Testis (tissue), 3 donors: ENCODE measurements around the gene ANXA4. TPM values are rescaled to one million over a fixed set of nuclear protein-coding genes. Genes with fewer than 3 reads are reported as not detected.
"Not testable (repeated sequence)": the region's sequence is repeated elsewhere in the genome, so short reads cannot be mapped to it uniquely, and the experiment has no call there.

Experiments used
- DNase-seq: peaks from one replicate; pipeline ENCODE4 v3.0.0-alpha.2; 2019
- H3K27ac ChIP-seq, 2 donors: fragments of 200-600 bp; sonication (generic); one replicate each; pipeline ENCODE4 v1.5.1; 2019
- H3K27me3 ChIP-seq: fragments of 200-600 bp; sonication (generic); one replicate; pipeline ENCODE4 v1.5.1; 2019
- H3K36me3 ChIP-seq: fragments of 200-600 bp; sonication (generic); one replicate; pipeline ENCODE4 v1.5.1; 2017; ENCODE audit warnings: low read depth; ENCODE audit errors: missing control alignments
- H3K4me1 ChIP-seq: fragments of 200-600 bp; sonication (generic); one replicate; pipeline ENCODE4 v1.5.1; 2019
- H3K4me3 ChIP-seq, 2 donors: fragments of 200-600 bp; sonication (generic); one replicate each; pipeline ENCODE4 v1.5.1; 2017 to 2019
- H3K9me3 ChIP-seq: fragments of 200-600 bp; sonication (generic); one replicate; pipeline ENCODE4 v1.5.1; 2017
- POLR2A ChIP-seq: fragments of 450-650 bp; IDR thresholded peaks from one replicate; pipeline ENCODE4 v1.6.1; 2017; ENCODE audit warnings: antibody characterized with exemption, mild to moderate bottlenecking, moderate library complexity
- WGBS, 2 donors: methylation state at CpG; one replicate each; pipeline ENCODE4 v1.1.5; 2018; 5-methylcytosine and 5-hydroxymethylcytosine counted together
- intact Hi-C: fragments of 100-400 bp; cut with DNase I; formaldehyde crosslinking; loops from one replicate; pipeline ENCODE4 v1.15.1; 2023; ENCODE audit warnings: low total_unique reads
- polyA plus RNA-seq: library from polyadenylated mRNA; stranded (reverse); fragments of 350-450 nt; fragmentation: Illumina TruSeq; extraction: RNeasy Lipid Tissue Mini Kit (QIAGEN cat#74804); gene quantifications from one replicate; pipeline ENCODE4 v1.2.3, GENCODE V29; 2014; ENCODE audit warnings: low read depth, low replicate concordance; ENCODE audit not compliant: insufficient read depth
- total RNA-seq, 2 donors: library from RNA; depleted of rRNA; stranded (reverse); fragments of >200 nt; gene quantifications; one replicate each; pipeline ENCODE4 v1.2.3, GENCODE V29; 2016
- TF ChIP-seq, protein P1 (sequence below), 3 experiments: fragments of 450-650 bp in 2 of 3; fragments of 200-600 bp in 1 of 3; sonication (generic) in 1 of 3; IDR thresholded peaks; one replicate each; pipeline ENCODE4 v1.5.1; 2016 to 2019; ENCODE audit warnings: antibody characterized with exemption in 3 of 3, mild to moderate bottlenecking in 2 of 3, moderate library complexity in 1 of 3

ANXA4 gene
- total and polyA plus RNA-seq, 3 donors from 2014 or later: 27.1 to 71.2 (median 30.2) TPM

DNA sequence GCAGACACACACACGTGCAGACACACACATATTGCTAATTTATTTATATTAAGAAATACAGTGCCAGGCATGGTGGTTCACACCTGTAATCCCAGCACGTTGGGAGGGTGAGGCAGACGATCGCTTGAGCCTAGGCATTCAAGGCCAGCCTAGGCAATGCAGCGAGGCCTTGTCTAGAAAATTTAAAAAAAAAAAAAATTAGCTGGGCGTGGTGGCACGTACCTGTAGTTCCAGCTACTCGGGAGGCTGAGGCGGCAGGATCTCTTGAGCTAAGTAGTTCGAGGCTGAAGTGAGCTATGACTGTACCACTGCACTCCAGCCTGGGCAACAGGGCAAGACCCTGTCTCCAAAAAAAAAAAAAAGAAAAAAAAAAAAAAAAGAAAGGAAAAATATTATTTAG, 28.8 kb downstream of the ANXA4 start:
- WGBS, 2 donors: 92 to 96% methylated on average over 10 of the region's 10 CpGs
- no peak overlapping the region for H3K27ac ChIP-seq
- H3K4me1 ChIP-seq: peaks cover 20% of the 10 kb centered on the region

DNA sequence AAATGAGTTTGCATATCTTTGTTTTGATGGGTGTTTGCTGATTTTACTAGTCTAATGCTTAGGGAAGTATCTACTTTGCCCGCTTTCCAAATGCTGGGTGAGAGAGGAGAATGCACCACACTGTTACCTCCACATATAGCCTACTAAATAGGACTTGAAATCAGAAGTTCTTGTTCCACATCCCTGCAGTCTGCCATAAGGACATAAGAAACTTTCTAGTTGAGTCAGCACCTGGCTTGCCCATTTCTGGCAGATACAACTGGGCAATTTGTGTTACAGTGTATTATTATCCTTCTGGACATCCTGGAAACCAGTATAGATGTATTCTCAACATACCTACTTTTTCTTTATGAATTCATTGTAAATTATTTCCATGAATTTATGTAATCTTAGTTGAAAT, 29.5 kb downstream of the ANXA4 start:
- TF ChIP-seq, protein P1, sequence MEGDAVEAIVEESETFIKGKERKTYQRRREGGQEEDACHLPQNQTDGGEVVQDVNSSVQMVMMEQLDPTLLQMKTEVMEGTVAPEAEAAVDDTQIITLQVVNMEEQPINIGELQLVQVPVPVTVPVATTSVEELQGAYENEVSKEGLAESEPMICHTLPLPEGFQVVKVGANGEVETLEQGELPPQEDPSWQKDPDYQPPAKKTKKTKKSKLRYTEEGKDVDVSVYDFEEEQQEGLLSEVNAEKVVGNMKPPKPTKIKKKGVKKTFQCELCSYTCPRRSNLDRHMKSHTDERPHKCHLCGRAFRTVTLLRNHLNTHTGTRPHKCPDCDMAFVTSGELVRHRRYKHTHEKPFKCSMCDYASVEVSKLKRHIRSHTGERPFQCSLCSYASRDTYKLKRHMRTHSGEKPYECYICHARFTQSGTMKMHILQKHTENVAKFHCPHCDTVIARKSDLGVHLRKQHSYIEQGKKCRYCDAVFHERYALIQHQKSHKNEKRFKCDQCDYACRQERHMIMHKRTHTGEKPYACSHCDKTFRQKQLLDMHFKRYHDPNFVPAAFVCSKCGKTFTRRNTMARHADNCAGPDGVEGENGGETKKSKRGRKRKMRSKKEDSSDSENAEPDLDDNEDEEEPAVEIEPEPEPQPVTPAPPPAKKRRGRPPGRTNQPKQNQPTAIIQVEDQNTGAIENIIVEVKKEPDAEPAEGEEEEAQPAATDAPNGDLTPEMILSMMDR (IDR thresholded peaks at IDR 0.05): no peak
- TF ChIP-seq POLR2A: no peak
- Histone ChIP-seq H3K4me3 (no peak overlapping the region), H3K4me1 (peaks cover 18% of the 10 kb centered on the region), H3K27ac (no peak overlapping the region), H3K36me3 (no peaks in the 10 kb centered on the region), H3K9me3 (no peaks in the 10 kb centered on the region), H3K27me3 (no peaks in the 10 kb centered on the region)
- WGBS, 2 donors: 93 to 95% methylated on average over 1 of the region's 1 CpG
- intact Hi-C loops: no loop called here
- no peak for DNase-seq

More for the DNA sequence above, 28.8 kb downstream of the ANXA4 start:
- H3K4me3 ChIP-seq: no peak overlapping the region
- H3K36me3 ChIP-seq: no peaks in the 10 kb centered on the region
- no peaks in the 10 kb centered on the region for H3K9me3 ChIP-seq
- H3K27me3 ChIP-seq: no peaks in the 10 kb centered on the region
- DNase-seq: no peak
- no peak for TF ChIP-seq POLR2A
- TF ChIP-seq, protein P1 (IDR thresholded peaks at IDR 0.05): no peak
- intact Hi-C loops: no loop called here

DNA sequence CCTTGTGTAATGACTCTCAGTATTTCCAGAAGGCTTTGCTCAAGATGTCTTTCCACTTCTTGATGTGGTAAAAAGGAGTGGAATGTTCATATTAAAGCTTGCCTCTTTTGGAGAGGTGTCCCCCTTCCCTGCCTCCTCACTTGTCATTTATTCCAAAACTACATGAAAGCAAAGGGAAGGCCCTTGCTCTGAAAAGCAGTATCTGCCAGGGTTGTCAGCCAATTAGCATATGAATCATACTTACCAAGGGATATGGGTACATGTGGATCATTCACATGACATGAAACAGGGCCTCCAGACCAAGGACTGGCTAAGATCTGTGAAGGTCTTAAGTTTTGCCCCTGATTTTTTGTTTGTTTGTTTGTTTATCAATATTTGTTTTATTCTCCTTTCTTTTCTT, 31.3 kb downstream of the ANXA4 start:
- Histone ChIP-seq H3K4me3 (no peak overlapping the region), H3K4me1 (peaks cover 5% of the 10 kb centered on the region), H3K36me3 (no peaks in the 10 kb centered on the region), H3K27me3 (no peaks in the 10 kb centered on the region), H3K9me3 (no peaks in the 10 kb centered on the region), H3K27ac (no peak overlapping the region)
- no peak for DNase-seq
- intact Hi-C loops: no loop called here
- TF ChIP-seq POLR2A: no peak
- TF ChIP-seq, protein P1 (IDR thresholded peaks at IDR 0.05): no peak

DNA sequence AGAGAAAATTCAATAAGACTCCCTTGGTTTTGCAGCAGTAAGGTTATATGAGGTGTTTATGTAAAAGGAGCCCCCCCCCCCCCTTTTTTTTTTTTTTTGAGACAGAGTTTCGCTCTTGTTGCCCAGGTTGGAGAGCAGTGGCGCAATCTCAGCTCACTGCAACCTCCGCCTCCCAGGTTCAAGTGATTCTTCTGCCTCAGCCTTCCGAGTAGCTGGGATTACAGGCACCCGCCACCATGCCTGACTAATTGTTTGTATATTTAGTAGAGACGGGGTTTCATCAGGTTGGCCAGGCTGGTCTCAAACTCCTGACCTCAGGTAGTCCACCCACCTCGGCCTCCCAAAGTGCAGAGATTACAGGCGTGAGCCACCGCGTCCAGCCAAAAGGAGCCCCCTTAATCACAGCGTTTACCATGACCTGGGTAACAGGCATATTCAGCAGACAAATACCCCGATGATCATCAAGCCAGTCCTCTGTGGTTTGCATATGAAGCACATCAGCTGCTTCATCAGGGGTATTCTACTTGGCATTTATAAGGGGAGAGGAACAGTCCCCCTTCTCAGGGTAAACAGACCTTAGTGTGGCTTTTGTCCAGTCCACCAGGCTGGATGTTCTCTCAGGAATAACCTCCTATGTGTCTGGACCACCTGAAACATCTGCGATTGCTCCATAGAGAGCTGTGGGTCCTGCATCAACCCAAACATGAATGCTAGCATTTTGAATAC, 32.5 kb downstream of the ANXA4 start:
- H3K9me3 ChIP-seq, DNase-seq, intact Hi-C loops, H3K36me3 ChIP-seq, H3K4me1 ChIP-seq, H3K27me3 ChIP-seq, H3K4me3 ChIP-seq, H3K27ac ChIP-seq: not testable (repeated sequence)
- WGBS, 2 donors: 94 to 95% methylated on average over 13 of the region's 13 CpGs

DNA sequence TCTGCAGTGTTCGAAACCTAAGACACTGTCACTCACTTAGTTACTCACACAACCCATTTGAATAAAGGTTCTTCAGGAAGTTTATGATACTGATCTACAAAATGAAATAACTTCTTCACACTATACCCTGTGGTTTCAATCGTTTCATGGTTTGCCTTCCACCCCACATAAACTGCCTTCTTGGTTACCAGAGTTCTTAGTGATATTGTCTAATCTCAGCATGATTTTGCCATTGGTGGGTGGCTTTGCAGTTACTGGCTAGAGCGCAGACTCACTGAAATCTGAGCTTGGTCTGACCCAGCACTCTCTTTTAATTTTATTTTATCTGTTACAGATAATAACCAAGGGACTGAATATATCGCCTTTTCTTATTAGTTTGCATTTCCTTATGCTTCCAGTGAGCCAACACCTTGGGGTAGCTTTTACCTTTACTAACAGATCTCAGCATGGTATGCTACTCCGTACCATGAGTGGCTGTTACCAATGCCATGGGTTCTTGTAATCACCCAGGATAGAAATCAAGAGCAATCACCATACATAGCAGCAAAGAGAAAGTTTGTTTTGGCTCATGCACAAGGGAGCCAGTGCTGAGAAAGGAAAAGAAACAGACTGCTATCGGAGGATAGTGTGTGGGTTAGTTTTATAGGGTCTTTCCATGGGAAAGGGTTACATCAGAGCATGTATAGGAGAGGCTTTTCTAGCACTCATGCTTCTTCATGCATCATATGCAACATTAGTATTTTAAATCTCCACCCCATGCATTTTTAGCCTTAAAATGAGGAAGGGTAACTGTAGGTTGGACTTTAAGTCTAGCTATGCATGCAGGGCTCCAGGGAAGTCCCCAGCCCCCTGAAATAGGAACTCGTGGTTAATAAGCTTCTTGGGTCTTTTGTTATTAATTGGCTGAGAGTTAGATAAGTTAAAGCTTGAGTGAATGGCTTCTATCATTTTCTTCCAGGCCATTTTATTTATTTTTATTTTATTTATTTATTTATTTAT, 33.3 kb downstream of the ANXA4 start:
- WGBS, 2 donors: 78 to 84% methylated on average over 7 of the region's 7 CpGs
- H3K4me3 ChIP-seq: no peak overlapping the region

More for the DNA sequence above, 33.3 kb downstream of the ANXA4 start:
- no peaks in the 10 kb centered on the region for H3K9me3 ChIP-seq
- intact Hi-C loops: no loop called here
- no peak for TF ChIP-seq POLR2A
- TF ChIP-seq, protein P1 (IDR thresholded peaks at IDR 0.05): no peak
- DNase-seq: no peak
- no peaks in the 10 kb centered on the region for H3K27me3 ChIP-seq
- H3K4me1 ChIP-seq: no peaks in the 10 kb centered on the region
- H3K27ac ChIP-seq: no peak overlapping the region
- H3K36me3 ChIP-seq: no peaks in the 10 kb centered on the region
